Colonic mucosa (tissue), 4 donors: ENCODE data around the gene PLEKHG5. TPM values are rescaled to one million over a fixed set of nuclear protein-coding genes. Genes with fewer than 3 reads are reported as not detected.

Experiments used
- DNase-seq: peaks from one replicate; pipeline ENCODE4 v3.0.0-alpha.2; 2020
- H3K27ac ChIP-seq: fragments of 200-600 bp; one replicate; pipeline ENCODE4 v1.8.0; 2021
- H3K27me3 ChIP-seq: fragments of 200-600 bp; one replicate; pipeline ENCODE4 v1.8.0; 2021
- H3K36me3 ChIP-seq: fragments of 200-600 bp; one replicate; pipeline ENCODE4 v1.8.0; 2021
- H3K4me1 ChIP-seq: fragments of 200-600 bp; one replicate; pipeline ENCODE4 v1.8.0; 2021; ENCODE audit warnings: mild to moderate bottlenecking
- H3K4me3 ChIP-seq: fragments of 200-600 bp; one replicate; pipeline ENCODE4 v1.8.0; 2021
- H3K9ac ChIP-seq, 2 donors: one replicate each; pipeline ENCODE4 v1.7.0; 2013; ENCODE audit warnings: control low read depth in 2 of 2, low read depth in 2 of 2, low read length in 2 of 2
- H3K9me3 ChIP-seq: fragments of 200-600 bp; one replicate; pipeline ENCODE4 v1.8.0; 2021
- intact Hi-C: fragments of 100-400 bp; cut with DNase I; formaldehyde crosslinking; loops from one replicate; pipeline ENCODE4 v1.14.1; 2022
- total RNA-seq, 2 donors: library from RNA; stranded (reverse); fragmentation: NEBNext Ultra II Directional in 1 of 2; extraction: Animal tissue kit (Norgen Biotek cat#: 25700) in 1 of 2; gene quantifications; one replicate each; pipeline ENCODE4 v1.2.1, GENCODE V29; 2021
- TF ChIP-seq, protein P1 (sequence below): fragments of 200-600 bp; IDR thresholded peaks from one replicate; pipeline ENCODE4 v1.8.0; 2022; ENCODE audit warnings: antibody characterized with exemption, mild to moderate bottlenecking
- donor health status: healthy.
- donor health status: DM: no; HTN: no; CAD: no.
- donor health status: DM: no; HTN: no; CAD: no.

Gene PLEKHG5
- total RNA-seq, 2 donors from 2014 or later, result 13.9 to 19.6 TPM

DNA sequence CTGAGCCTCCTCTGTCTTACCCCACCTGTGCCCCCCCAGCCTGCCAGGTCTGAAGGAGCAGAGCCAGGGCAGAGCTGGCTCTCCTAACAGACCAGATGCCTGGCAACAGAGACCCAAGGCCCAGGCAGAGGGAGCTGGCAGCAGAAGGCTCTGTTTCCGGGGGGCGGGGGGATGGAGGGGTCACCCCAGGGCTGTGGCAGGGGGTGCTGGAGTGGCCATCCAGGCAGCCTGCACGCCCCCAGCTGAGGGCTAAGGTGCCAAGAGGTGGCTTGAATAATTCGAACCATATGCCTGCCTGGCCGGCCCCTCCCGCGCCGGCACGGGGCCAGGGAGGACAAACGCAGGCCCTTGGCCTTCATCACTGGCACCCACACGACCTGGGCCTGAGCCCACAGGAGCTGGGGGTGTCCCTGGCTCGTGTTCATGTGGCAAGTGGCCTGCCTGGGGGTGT lies 16.0 kb upstream of the PLEKHG5 start:
- Histone ChIP-seq H3K36me3 (no peaks in the 10 kb centered on the region), H3K9ac (no peak overlapping the region), H3K4me3 (no peak overlapping the region), H3K27ac (no peak overlapping the region), H3K27me3 (no peaks in the 10 kb centered on the region), H3K4me1 (no peaks in the 10 kb centered on the region), H3K9me3 (no peaks in the 10 kb centered on the region)
- DNase-seq, result no peak
- intact Hi-C loops, result no loop called here
- TF ChIP-seq, protein P1, sequence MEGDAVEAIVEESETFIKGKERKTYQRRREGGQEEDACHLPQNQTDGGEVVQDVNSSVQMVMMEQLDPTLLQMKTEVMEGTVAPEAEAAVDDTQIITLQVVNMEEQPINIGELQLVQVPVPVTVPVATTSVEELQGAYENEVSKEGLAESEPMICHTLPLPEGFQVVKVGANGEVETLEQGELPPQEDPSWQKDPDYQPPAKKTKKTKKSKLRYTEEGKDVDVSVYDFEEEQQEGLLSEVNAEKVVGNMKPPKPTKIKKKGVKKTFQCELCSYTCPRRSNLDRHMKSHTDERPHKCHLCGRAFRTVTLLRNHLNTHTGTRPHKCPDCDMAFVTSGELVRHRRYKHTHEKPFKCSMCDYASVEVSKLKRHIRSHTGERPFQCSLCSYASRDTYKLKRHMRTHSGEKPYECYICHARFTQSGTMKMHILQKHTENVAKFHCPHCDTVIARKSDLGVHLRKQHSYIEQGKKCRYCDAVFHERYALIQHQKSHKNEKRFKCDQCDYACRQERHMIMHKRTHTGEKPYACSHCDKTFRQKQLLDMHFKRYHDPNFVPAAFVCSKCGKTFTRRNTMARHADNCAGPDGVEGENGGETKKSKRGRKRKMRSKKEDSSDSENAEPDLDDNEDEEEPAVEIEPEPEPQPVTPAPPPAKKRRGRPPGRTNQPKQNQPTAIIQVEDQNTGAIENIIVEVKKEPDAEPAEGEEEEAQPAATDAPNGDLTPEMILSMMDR, result no peak

DNA sequence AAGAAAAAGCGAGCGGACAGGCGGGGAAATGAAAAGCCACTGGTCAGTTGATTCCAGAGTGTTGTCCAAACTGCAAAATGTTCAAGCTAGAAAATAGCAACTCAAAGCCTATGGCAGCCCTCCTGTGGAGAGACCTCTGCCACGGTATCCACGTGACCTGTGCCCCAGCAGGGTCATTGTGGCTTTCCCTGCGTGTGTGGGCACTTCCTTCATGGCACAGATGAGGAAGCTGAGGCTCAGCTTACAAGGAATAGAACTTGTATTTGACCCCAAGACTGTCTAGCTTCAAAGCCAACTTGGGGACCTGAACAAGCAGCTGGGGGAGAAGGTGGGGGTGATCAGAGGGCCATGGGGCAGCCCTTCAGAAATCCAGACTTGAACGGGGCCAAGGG lies 15.6 kb upstream of the PLEKHG5 start:
- H3K4me1 ChIP-seq, result no peaks in the 10 kb centered on the region
- no peak overlapping the region for H3K27ac ChIP-seq
- intact Hi-C loops, result no loop called here
- no peak overlapping the region for H3K9ac ChIP-seq
- H3K27me3 ChIP-seq, result no peaks in the 10 kb centered on the region
- no peaks in the 10 kb centered on the region for H3K9me3 ChIP-seq
- no peak overlapping the region for H3K4me3 ChIP-seq
- TF ChIP-seq, protein P1, result no peak
- no peak for DNase-seq
- H3K36me3 ChIP-seq, result no peaks in the 10 kb centered on the region

DNA sequence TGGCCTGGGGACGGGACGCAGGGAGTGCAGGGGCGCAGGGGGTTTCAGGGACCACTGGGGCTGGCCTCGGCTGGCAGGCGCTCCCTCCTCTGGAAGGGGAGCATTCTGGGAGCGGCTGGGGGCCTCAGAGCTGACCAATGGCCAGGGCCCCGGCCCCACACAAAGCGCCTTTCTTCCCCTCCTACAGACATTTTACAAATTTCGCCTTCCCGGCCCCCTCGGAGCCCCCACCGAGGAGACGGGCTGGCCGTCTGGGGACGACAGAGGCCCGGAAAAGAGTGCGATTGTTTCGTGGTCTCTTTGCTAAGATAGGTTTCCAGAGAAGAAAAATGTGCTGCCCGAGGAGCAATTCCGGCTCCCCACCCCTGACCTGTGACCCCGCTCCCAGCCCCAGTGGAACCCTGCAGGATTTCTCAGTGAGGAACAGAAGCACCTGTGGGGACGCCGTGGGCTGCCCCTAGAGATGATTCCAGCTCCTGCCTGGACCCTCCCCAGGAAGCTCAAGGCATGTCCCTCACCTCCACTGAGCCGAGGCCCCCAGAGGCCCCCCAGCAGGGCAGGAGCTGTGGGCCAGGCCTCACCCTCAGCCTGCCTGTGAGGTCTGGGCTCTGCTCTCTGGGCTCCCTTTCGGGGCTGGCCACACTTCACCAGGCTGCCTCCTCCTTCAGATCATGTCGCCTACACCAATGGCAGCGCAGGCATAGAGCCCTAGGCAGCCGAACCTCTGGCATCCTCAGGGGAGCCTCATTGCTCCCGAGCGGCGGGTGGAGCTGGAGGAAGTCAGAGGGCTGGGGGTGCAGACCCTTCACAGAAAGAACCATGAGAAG lies 15.0 kb upstream of the PLEKHG5 start:
- TF ChIP-seq, protein P1, result no peak
- intact Hi-C loops, result no loop called here
- H3K9ac ChIP-seq, result no peak overlapping the region

DNA sequence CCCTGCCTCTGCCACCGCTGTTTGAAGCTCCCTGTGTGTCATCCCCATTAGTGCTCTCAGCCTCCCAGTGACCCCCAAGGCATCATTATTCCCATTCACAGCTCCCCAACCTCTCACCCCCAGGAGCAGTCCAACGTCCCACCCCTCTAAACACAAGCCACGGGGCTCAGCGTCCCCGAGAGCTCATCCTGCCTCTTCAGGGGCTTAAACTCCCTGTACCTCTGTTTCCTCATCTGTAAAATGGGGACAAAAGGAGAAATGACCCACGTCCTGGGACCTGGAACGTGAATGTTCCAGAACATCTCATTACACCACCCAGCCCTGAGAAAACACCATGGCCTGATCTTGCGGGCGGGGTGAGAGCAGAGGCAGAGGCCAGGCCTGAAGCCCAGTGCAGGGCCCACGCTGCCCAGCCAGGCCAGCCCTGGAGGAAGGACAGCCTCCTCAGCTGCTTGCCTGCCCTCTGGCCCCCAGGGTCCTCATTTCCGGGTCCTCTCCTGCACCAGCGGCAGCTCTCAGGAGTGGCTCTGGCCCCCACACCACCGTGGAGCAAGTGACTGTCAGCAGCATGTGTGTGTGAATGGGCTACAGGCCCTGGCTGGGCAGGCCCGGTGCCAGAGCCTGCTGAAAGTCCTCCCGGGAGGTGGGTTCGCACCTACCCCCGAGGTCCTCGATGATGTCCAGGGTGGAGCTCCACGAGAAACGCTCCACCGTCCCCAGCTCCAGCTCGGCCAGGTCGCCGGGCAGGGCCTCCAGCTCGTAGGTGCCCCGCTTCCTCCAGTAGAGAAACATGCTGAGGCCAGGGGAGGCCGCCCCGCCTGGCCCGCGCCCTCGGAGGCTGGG lies 14.1 kb upstream of the PLEKHG5 start:
- no peaks in the 10 kb centered on the region for H3K9me3 ChIP-seq
- TF ChIP-seq, protein P1, result no peak
- no peak for DNase-seq
- no peak overlapping the region for H3K4me3 ChIP-seq
- H3K27me3 ChIP-seq, result no peaks in the 10 kb centered on the region
- no peaks in the 10 kb centered on the region for H3K4me1 ChIP-seq
- H3K9ac ChIP-seq, result no peak overlapping the region
- H3K36me3 ChIP-seq, result no peaks in the 10 kb centered on the region
- intact Hi-C loops, result no loop called here
- H3K27ac ChIP-seq, result no peak overlapping the region

More for the DNA sequence above, 15.0 kb upstream of the PLEKHG5 start:
- Histone ChIP-seq H3K27ac (no peak overlapping the region), H3K4me3 (no peak overlapping the region), H3K9me3 (no peaks in the 10 kb centered on the region), H3K4me1 (no peaks in the 10 kb centered on the region), H3K36me3 (no peaks in the 10 kb centered on the region), H3K27me3 (no peaks in the 10 kb centered on the region)
- DNase-seq, result no peak

DNA sequence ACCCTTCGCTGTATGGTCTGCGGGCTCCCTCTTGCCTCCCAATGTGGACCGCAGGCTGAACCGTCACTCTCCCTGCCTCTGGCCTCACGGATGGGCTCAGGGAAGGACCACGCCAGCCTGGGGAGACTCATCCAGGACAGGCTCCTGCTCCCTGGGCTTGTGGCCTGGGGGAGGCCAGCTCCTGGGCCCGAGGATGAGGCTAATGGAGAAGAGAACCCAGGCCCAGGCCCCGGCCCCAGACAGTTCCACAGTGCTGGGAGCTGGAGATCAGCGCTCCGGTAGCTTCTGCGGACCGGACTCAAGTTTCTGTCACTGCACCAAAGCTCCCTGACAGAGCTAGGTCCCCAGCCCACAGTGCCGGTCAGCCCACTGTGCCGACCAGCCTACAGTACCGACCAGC lies 13.4 kb upstream of the PLEKHG5 start:
- no peak for DNase-seq
- no peak overlapping the region for H3K9ac ChIP-seq
- no peaks in the 10 kb centered on the region for H3K4me1 ChIP-seq
- H3K9me3 ChIP-seq, result no peaks in the 10 kb centered on the region
- no peak overlapping the region for H3K27ac ChIP-seq
- no peaks in the 10 kb centered on the region for H3K36me3 ChIP-seq
- TF ChIP-seq, protein P1, result no peak
- no peak overlapping the region for H3K4me3 ChIP-seq
- intact Hi-C loops, result no loop called here
- no peaks in the 10 kb centered on the region for H3K27me3 ChIP-seq
